AG04450 (cell line): ENCODE measurements around the gene PIBF1. TPM values are rescaled to one million over a fixed set of nuclear protein-coding genes. Genes with fewer than 3 reads are reported as not detected.

Experiments used
- CTCF ChIA-PET: fragments of 300-600, 350-600 bp; formaldehyde crosslinking; extraction: SDS; loops from one replicate; lab custom pipeline; 2022; ENCODE audit warnings: antibody characterized with exemption, inconsistent platforms; lab: Charles Lee
- POLR2A ChIA-PET: fragments of 350-600 bp; formaldehyde crosslinking; extraction: SDS; loops from one replicate; lab custom pipeline; 2021; ENCODE audit warnings: antibody characterized with exemption, inconsistent platforms; lab: Yijun Ruan, JAX
- DNase-seq: peaks from one replicate; pipeline ENCODE4 v3.0.0-alpha.2; 2011; ENCODE audit warnings: low read depth, low spot score
- H3K27ac ChIP-seq: one replicate; pipeline ENCODE4 v1.5.1; 2012; ENCODE audit warnings: low read depth, low read length, control low read depth
- H3K27me3 ChIP-seq: one replicate; pipeline ENCODE4 v1.6.0; 2012; ENCODE audit warnings: low read length; ENCODE audit not compliant: control insufficient read depth, insufficient read depth
- H3K4me3 ChIP-seq: 2 replicates; pipeline ENCODE4 v1.5.1; 2011; ENCODE audit warnings: mild to moderate bottlenecking, low read depth, low read length, control low read depth
- H3K9me3 ChIP-seq: 2 replicates; pipeline ENCODE4 v1.5.1; 2012; ENCODE audit warnings: low read length; ENCODE audit not compliant: control insufficient read depth, insufficient read depth
- polyA plus RNA-seq: library from polyadenylated mRNA; depleted of rRNA; stranded (reverse); fragments of >200 nt; gene quantifications from 2 replicates; pipeline ENCODE4 v1.2.3, GENCODE V29; 2011
- TF ChIP-seq, protein P1 (sequence below): IDR thresholded peaks from 2 replicates; pipeline ENCODE4 v1.5.1; 2011; ENCODE audit warnings: low read depth, low read length, control low read depth, inconsistent platforms

Gene PIBF1
- polyA plus RNA-seq, 1 experiment = 11.9 TPM

DNA sequence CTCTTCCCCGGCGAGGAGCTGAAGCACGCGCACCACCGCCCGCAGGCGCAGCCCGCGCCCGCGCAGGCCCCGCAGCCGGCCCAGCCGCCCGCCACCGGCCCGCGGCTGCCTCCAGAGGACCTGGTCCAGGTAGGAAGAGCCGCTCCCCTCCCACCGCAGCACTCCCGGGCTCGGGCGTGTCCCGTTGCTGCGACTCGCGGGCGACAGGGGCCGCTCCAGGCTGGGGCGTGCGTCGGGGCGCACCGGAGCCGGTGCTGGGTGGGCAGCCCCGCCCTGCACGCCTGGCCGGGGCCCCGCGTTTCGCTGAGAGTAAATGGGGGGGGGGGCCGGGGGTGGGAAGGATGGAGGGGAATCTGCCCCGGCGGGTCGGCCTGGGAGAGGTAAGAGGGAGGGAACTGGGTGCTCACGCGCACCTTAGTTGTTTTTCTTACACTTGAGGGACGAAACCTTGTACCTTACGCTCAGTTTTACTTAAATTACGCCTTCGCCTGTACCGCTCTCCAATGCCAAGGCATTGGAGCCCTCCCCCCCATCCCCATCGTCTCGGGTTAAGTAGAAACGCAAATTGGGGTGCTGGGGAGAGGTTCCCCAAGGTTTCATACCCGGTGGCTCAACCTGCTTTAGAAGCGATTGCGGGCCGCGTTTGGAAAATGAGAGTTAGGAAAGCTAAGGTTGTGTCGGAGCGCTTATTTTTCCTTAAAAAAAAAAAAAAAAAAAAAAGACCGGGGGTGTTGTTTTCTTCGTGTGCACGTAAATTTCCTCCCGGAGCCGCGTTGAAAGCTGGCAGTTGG lies 277.7 kb downstream of the PIBF1 start:
- CTCF ChIA-PET = interaction anchor here (0.6 to 1.3 kb wide), 8 partner anchors 39 to 641 kb away, joined by 3 to 11 read pairs (median 4); no protein-coding TSS in a partner anchor
- TF ChIP-seq, protein P1, sequence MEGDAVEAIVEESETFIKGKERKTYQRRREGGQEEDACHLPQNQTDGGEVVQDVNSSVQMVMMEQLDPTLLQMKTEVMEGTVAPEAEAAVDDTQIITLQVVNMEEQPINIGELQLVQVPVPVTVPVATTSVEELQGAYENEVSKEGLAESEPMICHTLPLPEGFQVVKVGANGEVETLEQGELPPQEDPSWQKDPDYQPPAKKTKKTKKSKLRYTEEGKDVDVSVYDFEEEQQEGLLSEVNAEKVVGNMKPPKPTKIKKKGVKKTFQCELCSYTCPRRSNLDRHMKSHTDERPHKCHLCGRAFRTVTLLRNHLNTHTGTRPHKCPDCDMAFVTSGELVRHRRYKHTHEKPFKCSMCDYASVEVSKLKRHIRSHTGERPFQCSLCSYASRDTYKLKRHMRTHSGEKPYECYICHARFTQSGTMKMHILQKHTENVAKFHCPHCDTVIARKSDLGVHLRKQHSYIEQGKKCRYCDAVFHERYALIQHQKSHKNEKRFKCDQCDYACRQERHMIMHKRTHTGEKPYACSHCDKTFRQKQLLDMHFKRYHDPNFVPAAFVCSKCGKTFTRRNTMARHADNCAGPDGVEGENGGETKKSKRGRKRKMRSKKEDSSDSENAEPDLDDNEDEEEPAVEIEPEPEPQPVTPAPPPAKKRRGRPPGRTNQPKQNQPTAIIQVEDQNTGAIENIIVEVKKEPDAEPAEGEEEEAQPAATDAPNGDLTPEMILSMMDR = no peak
- no peaks in the 10 kb centered on the region for H3K9me3 ChIP-seq
- H3K4me3 ChIP-seq = peak overlapping the region; percentile 81
- no peak for DNase-seq
- H3K27ac ChIP-seq = peak overlapping the region; percentile 61
- no peaks in the 10 kb centered on the region for H3K27me3 ChIP-seq
- POLR2A ChIA-PET = interaction anchor here (0.5 to 1.7 kb wide), 10 partner anchors 10 to 350 kb away, joined by 3 to 11 read pairs (median 4); no protein-coding TSS in a partner anchor

DNA sequence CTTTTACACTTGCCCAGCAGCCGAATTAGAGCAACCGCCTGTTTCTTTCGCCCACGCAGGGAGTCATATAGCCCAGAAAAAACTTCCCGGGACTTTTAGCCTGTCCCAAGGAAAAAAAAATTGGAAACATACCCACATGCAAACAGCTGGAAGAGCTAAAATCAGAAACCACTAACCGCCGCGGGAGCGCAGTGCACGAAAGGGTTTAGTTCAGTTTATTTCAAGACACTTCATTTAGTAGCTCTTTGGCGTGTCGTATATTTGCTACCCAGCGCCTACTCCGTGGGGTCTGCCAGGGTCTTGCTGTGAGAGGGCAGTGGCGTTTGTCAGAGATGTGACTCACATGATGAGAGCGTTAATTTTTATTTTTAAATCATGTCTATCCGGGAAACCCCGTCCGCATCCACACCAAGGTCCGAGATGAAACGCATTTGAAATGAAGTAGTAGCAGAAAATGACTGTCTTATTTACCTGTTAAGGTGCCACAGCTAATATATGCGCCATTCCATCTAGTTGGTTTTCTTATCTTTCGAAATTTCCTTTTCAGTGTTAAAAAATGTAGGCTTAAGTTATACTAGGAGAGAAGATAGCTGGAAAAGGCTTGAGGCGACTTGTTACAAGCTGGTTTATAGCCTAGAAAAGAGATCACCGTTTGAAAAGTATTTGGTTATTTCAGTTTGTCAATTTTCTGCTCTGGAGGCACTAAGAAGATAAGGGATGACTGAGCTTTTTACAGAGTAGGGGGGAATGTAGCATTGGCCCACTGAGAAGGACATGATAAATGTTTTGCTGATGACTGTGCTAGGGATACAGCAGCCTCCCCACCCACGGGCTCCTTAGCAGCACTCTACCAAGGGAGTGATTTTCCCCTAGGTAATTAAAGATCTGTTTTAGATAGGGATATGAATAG lies 278.6 kb downstream of the PIBF1 start:
- H3K27ac ChIP-seq = peak overlapping the region; percentile 61
- H3K4me3 ChIP-seq = peak overlapping the region; percentile 81
- DNase-seq = peak; percentile 50
- TF ChIP-seq, protein P1 = peak; percentile 6; the same call in 1 of the 2 replicates
- H3K9me3 ChIP-seq = no peaks in the 10 kb centered on the region
- ChIA-PET POLR2A (interaction anchor here (0.6 to 1.2 kb wide), 7 partner anchors 14 to 349 kb away, joined by 3 to 11 read pairs (median 5); no protein-coding TSS in a partner anchor), CTCF (interaction anchor here (0.6 to 1.3 kb wide), 6 partner anchors 40 to 356 kb away, joined by 3 to 11 read pairs (median 4); no protein-coding TSS in a partner anchor)
- H3K27me3 ChIP-seq = no peaks in the 10 kb centered on the region

DNA sequence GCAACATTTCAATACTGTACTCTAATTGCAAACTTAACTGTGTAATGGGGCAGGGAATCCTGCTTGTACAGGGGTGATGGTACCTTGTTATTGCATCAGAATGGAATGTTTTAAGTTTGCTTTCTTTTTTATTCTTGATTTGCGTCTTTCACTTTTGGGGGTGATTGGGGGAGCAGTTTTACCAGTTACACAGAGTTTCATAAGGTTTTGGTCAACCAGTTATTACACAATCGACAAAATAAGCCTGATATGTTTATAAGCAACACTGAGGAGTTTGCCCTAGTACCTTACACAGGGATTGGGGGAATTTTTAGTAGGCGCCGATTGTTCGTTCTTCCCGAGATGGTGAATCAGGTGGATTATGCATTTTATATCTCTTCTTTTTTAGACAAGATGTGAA lies 279.5 kb downstream of the PIBF1 start:
- H3K4me3 ChIP-seq = peak overlapping the region; percentile 22; the same call in 1 of the 2 replicates
- CTCF ChIA-PET = no interaction called here
- no peak overlapping the region for H3K27ac ChIP-seq
- TF ChIP-seq, protein P1 = no peak
- H3K9me3 ChIP-seq = no peaks in the 10 kb centered on the region
- POLR2A ChIA-PET = no interaction called here
- DNase-seq = no peak
- no peaks in the 10 kb centered on the region for H3K27me3 ChIP-seq

DNA sequence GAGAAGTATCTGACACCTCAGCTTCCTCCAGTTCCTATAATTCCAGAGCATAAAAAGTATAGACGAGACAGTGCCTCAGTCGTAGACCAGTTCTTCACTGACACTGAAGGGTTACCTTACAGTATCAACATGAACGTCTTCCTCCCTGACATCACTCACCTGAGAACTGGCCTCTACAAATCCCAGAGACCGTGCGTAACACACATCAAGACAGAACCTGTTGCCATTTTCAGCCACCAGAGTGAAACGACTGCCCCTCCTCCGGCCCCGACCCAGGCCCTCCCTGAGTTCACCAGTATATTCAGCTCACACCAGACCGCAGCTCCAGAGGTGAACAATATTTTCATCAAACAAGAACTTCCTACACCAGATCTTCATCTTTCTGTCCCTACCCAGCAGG lies 279.9 kb downstream of the PIBF1 start:
- ChIA-PET POLR2A (no interaction called here), CTCF (no interaction called here)
- no peak for DNase-seq
- H3K9me3 ChIP-seq = no peaks in the 10 kb centered on the region
- H3K4me3 ChIP-seq = no peak overlapping the region
- TF ChIP-seq, protein P1 = no peak
- H3K27ac ChIP-seq = no peak overlapping the region
- no peaks in the 10 kb centered on the region for H3K27me3 ChIP-seq
